ENCODE measurements around the gene ISYNA1. TPM values are rescaled to one million over a fixed set of nuclear protein-coding genes. Genes with fewer than 3 reads are reported as not detected.

The ISYNA1 gene
- total RNA-seq, 5 donors from 2014 or later (not counting 1 experiment from before 2014, with no cell fraction given): 38.3 to 59.8 (median 55.0) TPM

GRCh38 chr19:18431351-18432197 is 6.4 kb downstream of the ISYNA1 start:
- H3K27ac ChIP-seq (ENCODE audit: low read length): no peak overlapping the region
- ChIA-PET POLR2A (no interaction called here), CTCF (no interaction called here)
- H3K4me1 ChIP-seq (ENCODE audit: control insufficient read depth in 1 of 2, extremely low read depth in 1 of 2, insufficient read depth in 2 of 2, low read length in 2 of 2): peaks cover 12 to 84% of the 10 kb centered on the region in 2 experiments
- no peaks in the 10 kb centered on the region for H3K27me3 Mint-ChIP-seq
- ATAC-seq (replicated peaks in 1 of 4): no peak
- 93% methylated on average over 10 of the region's 34 CpGs for WGBS (ENCODE audit: insufficient coverage)
- H3K36me3 ChIP-seq (ENCODE audit: control insufficient read depth in 2 of 2, extremely low read depth in 1 of 2, insufficient read depth in 1 of 2, low read length in 1 of 2): peaks cover 0 to 15% of the 10 kb centered on the region in 2 donors
- H3K4me3 ChIP-seq (ENCODE audit: control insufficient read depth in 1 of 2, extremely low read depth in 1 of 2, low read length in 1 of 2): no peak overlapping the region
- peaks cover 17 to 40% (median 26%) of the 10 kb centered on the region in 3 donors for H3K4me1 Mint-ChIP-seq
- H3K27ac Mint-ChIP-seq: no peak overlapping the region
- H3K9me3 ChIP-seq: no peaks in the 10 kb centered on the region
- H3K4me3 Mint-ChIP-seq: peak overlapping the region in 1 of 3 donors; percentile 68
- DNase-seq: no peak
- no peaks in the 10 kb centered on the region for H3K9me3 Mint-ChIP-seq
- H3K27me3 ChIP-seq (replicated peaks in 1 of 2; ENCODE audit: control insufficient read depth in 2 of 2, extremely low read depth in 1 of 2, insufficient read depth in 2 of 2, low read length in 1 of 2): no peaks in the 10 kb centered on the region
- no peaks in the 10 kb centered on the region for H3K36me3 Mint-ChIP-seq

- Histone ChIP-seq H3K27ac (ENCODE audit: low read length) (peak overlapping the region; percentile 88), H3K4me3 (ENCODE audit: control insufficient read depth in 1 of 2, extremely low read depth in 1 of 2, low read length in 1 of 2) (no peak overlapping the region), H3K27me3 (replicated peaks in 1 of 2; ENCODE audit: control insufficient read depth in 2 of 2, extremely low read depth in 1 of 2, insufficient read depth in 2 of 2, low read length in 1 of 2) (no peaks in the 10 kb centered on the region), H3K36me3 (ENCODE audit: control insufficient read depth in 2 of 2, extremely low read depth in 1 of 2, insufficient read depth in 1 of 2, low read length in 1 of 2) (peaks cover 0 to 11% of the 10 kb centered on the region in 2 donors), H3K4me1 (ENCODE audit: control insufficient read depth in 1 of 2, extremely low read depth in 1 of 2, insufficient read depth in 2 of 2, low read length in 2 of 2) (peaks cover 11 to 85% of the 10 kb centered on the region in 2 experiments), H3K9me3 (no peaks in the 10 kb centered on the region)
- Mint-ChIP-seq H3K27ac (peak overlapping the region; percentile 28 to 61), H3K4me1 (peaks cover 17 to 41% (median 24%) of the 10 kb centered on the region in 3 donors), H3K27me3 (no peaks in the 10 kb centered on the region), H3K4me3 (peak overlapping the region in 2 of 3 donors; percentile 34 to 65), H3K9me3 (no peaks in the 10 kb centered on the region), H3K36me3 (no peaks in the 10 kb centered on the region)
- 95% methylated on average over 19 of the region's 21 CpGs for WGBS (ENCODE audit: insufficient coverage)
- POLR2A ChIA-PET: no interaction called here
- DNase-seq (no peak), ATAC-seq (replicated peaks in 1 of 4) (no peak)
- CTCF ChIA-PET: no interaction called here
Measured at GRCh38 chr19:18430417-18431144, 7.4 kb downstream of the ISYNA1 start.

GRCh38 chr19:18429717-18430416 is 8.1 kb downstream of the ISYNA1 start:
- Mint-ChIP-seq H3K4me1 (peaks cover 18 to 44% (median 24%) of the 10 kb centered on the region in 3 donors), H3K4me3 (peak overlapping the region; percentile 64 to 65 (median 64)), H3K9me3 (no peaks in the 10 kb centered on the region), H3K27ac (peak overlapping the region; percentile 71 to 80), H3K36me3 (no peaks in the 10 kb centered on the region), H3K27me3 (no peaks in the 10 kb centered on the region)
- Histone ChIP-seq H3K4me3 (ENCODE audit: control insufficient read depth in 1 of 2, extremely low read depth in 1 of 2, low read length in 1 of 2) (peak overlapping the region in 1 of 2 donors; percentile 47), H3K27me3 (replicated peaks in 1 of 2; ENCODE audit: control insufficient read depth in 2 of 2, extremely low read depth in 1 of 2, insufficient read depth in 2 of 2, low read length in 1 of 2) (no peaks in the 10 kb centered on the region), H3K36me3 (ENCODE audit: control insufficient read depth in 2 of 2, extremely low read depth in 1 of 2, insufficient read depth in 1 of 2, low read length in 1 of 2) (peaks cover 0 to 11% of the 10 kb centered on the region in 2 donors), H3K27ac (ENCODE audit: low read length) (peak overlapping the region; percentile 88), H3K4me1 (ENCODE audit: control insufficient read depth in 1 of 2, extremely low read depth in 1 of 2, insufficient read depth in 2 of 2, low read length in 2 of 2) (peaks cover 11 to 92% of the 10 kb centered on the region in 2 experiments), H3K9me3 (no peaks in the 10 kb centered on the region)
- ATAC-seq (replicated peaks in 1 of 4): no peak
- ChIA-PET CTCF (no interaction called here), POLR2A (no interaction called here)
- peak in 1 of 35 experiments; percentile 48 for DNase-seq
- 15% methylated on average over 4 of the region's 13 CpGs for WGBS (ENCODE audit: insufficient coverage)

- Mint-ChIP-seq H3K27ac (peak overlapping the region; percentile 19 to 64), H3K27me3 (no peaks in the 10 kb centered on the region), H3K36me3 (no peaks in the 10 kb centered on the region), H3K9me3 (no peaks in the 10 kb centered on the region), H3K4me1 (peaks cover 16 to 44% (median 25%) of the 10 kb centered on the region in 3 donors), H3K4me3 (peak overlapping the region; percentile 34 to 65 (median 64))
- Histone ChIP-seq H3K9me3 (no peaks in the 10 kb centered on the region), H3K4me1 (ENCODE audit: control insufficient read depth in 1 of 2, extremely low read depth in 1 of 2, insufficient read depth in 2 of 2, low read length in 2 of 2) (peaks cover 15 to 92% of the 10 kb centered on the region in 2 experiments), H3K27ac (ENCODE audit: low read length) (peak overlapping the region; percentile 88), H3K4me3 (ENCODE audit: control insufficient read depth in 1 of 2, extremely low read depth in 1 of 2, low read length in 1 of 2) (peak overlapping the region; percentile 17 to 47), H3K27me3 (replicated peaks in 1 of 2; ENCODE audit: control insufficient read depth in 2 of 2, extremely low read depth in 1 of 2, insufficient read depth in 2 of 2, low read length in 1 of 2) (no peaks in the 10 kb centered on the region), H3K36me3 (ENCODE audit: control insufficient read depth in 2 of 2, extremely low read depth in 1 of 2, insufficient read depth in 1 of 2, low read length in 1 of 2) (peaks cover 0 to 11% of the 10 kb centered on the region in 2 donors)
- CTCF ChIA-PET: interaction anchor here in 1 of 2 donors (0.6 to 0.7 kb wide), 3 partner anchors 9 to 90 kb away, joined by 3 to 4 read pairs (median 3); no protein-coding TSS in a partner anchor
- peak; percentile 65 to 94 (median 84) for DNase-seq
- POLR2A ChIA-PET: interaction anchor here in 1 of 2 donors (0.7 to 0.8 kb wide), 2 partner anchors 9 to 12 kb away, joined by 4 to 18 read pairs; no protein-coding TSS in a partner anchor
- peak; percentile 79 to 83 (median 81) for ATAC-seq (replicated peaks in 1 of 4)
- WGBS (ENCODE audit: insufficient coverage): 2% methylated on average over 62 of the region's 77 CpGs
Measured at GRCh38 chr19:18428787-18429674, 8.9 kb downstream of the ISYNA1 start.

GRCh38 chr19:18428173-18428786 is 9.7 kb downstream of the ISYNA1 start:
- peak overlapping the region; percentile 88 for H3K27ac ChIP-seq (ENCODE audit: low read length)
- peaks cover 0 to 11% of the 10 kb centered on the region in 2 donors for H3K36me3 ChIP-seq (ENCODE audit: control insufficient read depth in 2 of 2, extremely low read depth in 1 of 2, insufficient read depth in 1 of 2, low read length in 1 of 2)
- no peaks in the 10 kb centered on the region for H3K9me3 ChIP-seq
- no peaks in the 10 kb centered on the region for H3K27me3 ChIP-seq (replicated peaks in 1 of 2; ENCODE audit: control insufficient read depth in 2 of 2, extremely low read depth in 1 of 2, insufficient read depth in 2 of 2, low read length in 1 of 2)
- no peak for DNase-seq
- Mint-ChIP-seq H3K27ac (peak overlapping the region in 1 of 2 donors; percentile 49), H3K27me3 (no peaks in the 10 kb centered on the region), H3K4me3 (peak overlapping the region in 2 of 3 donors; percentile 41 to 65), H3K4me1 (peaks cover 20 to 51% (median 31%) of the 10 kb centered on the region in 3 donors), H3K36me3 (no peaks in the 10 kb centered on the region), H3K9me3 (no peaks in the 10 kb centered on the region)
- peaks cover 21 to 97% of the 10 kb centered on the region in 2 experiments for H3K4me1 ChIP-seq (ENCODE audit: control insufficient read depth in 1 of 2, extremely low read depth in 1 of 2, insufficient read depth in 2 of 2, low read length in 2 of 2)
- ChIA-PET CTCF (interaction anchor here in 1 of 2 donors (0.6 to 0.7 kb wide), 3 partner anchors 8 to 219 kb away, joined by 3 to 4 read pairs (median 3); no protein-coding TSS in a partner anchor), POLR2A (interaction anchor here in 1 of 2 donors (0.7 to 0.8 kb wide), 2 partner anchors 8 to 11 kb away, joined by 4 to 18 read pairs; no protein-coding TSS in a partner anchor)
- ATAC-seq (replicated peaks in 1 of 4): no peak
- H3K4me3 ChIP-seq (ENCODE audit: control insufficient read depth in 1 of 2, extremely low read depth in 1 of 2, low read length in 1 of 2): peak overlapping the region in 1 of 2 donors; percentile 47
- WGBS (ENCODE audit: insufficient coverage): 64% methylated on average over 5 of the region's 17 CpGs

Data from T-cell (primary cell).